ENCODE data around the gene OR13C9.
"Not testable (repeated sequence)": the region's sequence is repeated elsewhere in the genome, so short reads cannot be mapped to it uniquely, and the experiment has no call there.

OR13C9 gene

GRCh38 chr9:104598749-104599148, 19.3 kb downstream of the OR13C9 start:
- 83% methylated on average over 3 of the region's 3 CpGs for WGBS
- not testable (repeated sequence) for H3K27me3 ChIP-seq (ENCODE audit: insufficient read depth, low read length); H3K27ac ChIP-seq (ENCODE audit: low read depth, low read length); H3K9me3 ChIP-seq (ENCODE audit: insufficient read depth, low read depth, low read length); H3K36me3 ChIP-seq (ENCODE audit: insufficient read depth, low read length); H3K9ac ChIP-seq (ENCODE audit: low read depth, low read length); H3K4me1 ChIP-seq (ENCODE audit: insufficient read depth, low read length); H3K4me3 ChIP-seq (ENCODE audit: low read length)

GRCh38 chr9:104589626-104590025, 28.4 kb downstream of the OR13C9 start:
- H3K27me3 ChIP-seq (ENCODE audit: insufficient read depth, low read length), result no peaks in the 10 kb centered on the region
- no peaks in the 10 kb centered on the region for H3K36me3 ChIP-seq (ENCODE audit: insufficient read depth, low read length)
- H3K4me1 ChIP-seq (ENCODE audit: insufficient read depth, low read length), result no peaks in the 10 kb centered on the region
- H3K9ac ChIP-seq (ENCODE audit: low read depth, low read length), result no peak overlapping the region
- H3K9me3 ChIP-seq (ENCODE audit: insufficient read depth, low read depth, low read length), result 0 out of 2 replicates have a peak, but pooled peaks cover 12% of the 10 kb centered on the region
- H3K27ac ChIP-seq (ENCODE audit: low read depth, low read length), result no peak overlapping the region
- 27% methylated on average over 1 of the region's 1 CpG for WGBS
- no peak overlapping the region for H3K4me3 ChIP-seq (ENCODE audit: low read length)

GRCh38 chr9:104586496-104587180, 31.4 kb downstream of the OR13C9 start:
- H3K9me3 ChIP-seq (ENCODE audit: insufficient read depth, low read depth, low read length), result no peaks in the 10 kb centered on the region
- no peak overlapping the region for H3K9ac ChIP-seq (ENCODE audit: low read depth, low read length)
- no peak overlapping the region for H3K4me3 ChIP-seq (ENCODE audit: low read length)
- H3K27me3 ChIP-seq (ENCODE audit: insufficient read depth, low read length), result no peaks in the 10 kb centered on the region
- no peaks in the 10 kb centered on the region for H3K4me1 ChIP-seq (ENCODE audit: insufficient read depth, low read length)
- H3K36me3 ChIP-seq (ENCODE audit: insufficient read depth, low read length), result no peaks in the 10 kb centered on the region
- no peak overlapping the region for H3K27ac ChIP-seq (ENCODE audit: low read depth, low read length)
- WGBS, result 100% methylated on average over 1 of the region's 1 CpG

GRCh38 chr9:104580562-104580961, 37.4 kb downstream of the OR13C9 start:
- no CpG with 5 or more reads among the region's 1 CpG for WGBS
- Histone ChIP-seq H3K27ac (ENCODE audit: low read depth, low read length) (no peak overlapping the region), H3K9me3 (ENCODE audit: insufficient read depth, low read depth, low read length) (no peaks in the 10 kb centered on the region), H3K9ac (ENCODE audit: low read depth, low read length) (no peak overlapping the region), H3K36me3 (ENCODE audit: insufficient read depth, low read length) (no peaks in the 10 kb centered on the region), H3K27me3 (ENCODE audit: insufficient read depth, low read length) (no peaks in the 10 kb centered on the region), H3K4me1 (ENCODE audit: insufficient read depth, low read length) (no peaks in the 10 kb centered on the region), H3K4me3 (ENCODE audit: low read length) (no peak overlapping the region)

- no peak overlapping the region for H3K27ac ChIP-seq (ENCODE audit: low read depth, low read length)
- H3K9ac ChIP-seq (ENCODE audit: low read depth, low read length), result no peak overlapping the region
- no peak overlapping the region for H3K4me3 ChIP-seq (ENCODE audit: low read length)
- WGBS, result 89% methylated on average over 5 of the region's 5 CpGs
- no peaks in the 10 kb centered on the region for H3K27me3 ChIP-seq (ENCODE audit: insufficient read depth, low read length)
- H3K36me3 ChIP-seq (ENCODE audit: insufficient read depth, low read length), result no peaks in the 10 kb centered on the region
- no peaks in the 10 kb centered on the region for H3K9me3 ChIP-seq (ENCODE audit: insufficient read depth, low read depth, low read length)
- no peaks in the 10 kb centered on the region for H3K4me1 ChIP-seq (ENCODE audit: insufficient read depth, low read length)
Observed at GRCh38 chr9:104577263-104577662, 40.7 kb downstream of the OR13C9 start.

GRCh38 chr9:104575456-104575855, 42.5 kb downstream of the OR13C9 start:
- 77% methylated on average over 2 of the region's 2 CpGs for WGBS
- Histone ChIP-seq H3K27ac (ENCODE audit: low read depth, low read length) (no peak overlapping the region), H3K27me3 (ENCODE audit: insufficient read depth, low read length) (no peaks in the 10 kb centered on the region), H3K4me1 (ENCODE audit: insufficient read depth, low read length) (no peaks in the 10 kb centered on the region), H3K9ac (ENCODE audit: low read depth, low read length) (no peak overlapping the region), H3K9me3 (ENCODE audit: insufficient read depth, low read depth, low read length) (peaks cover 6% of the 10 kb centered on the region; the same call in 1 of the 2 replicates), H3K36me3 (ENCODE audit: insufficient read depth, low read length) (no peaks in the 10 kb centered on the region), H3K4me3 (ENCODE audit: low read length) (no peak overlapping the region)

- Histone ChIP-seq H3K36me3 (ENCODE audit: insufficient read depth, low read length) (no peaks in the 10 kb centered on the region), H3K27me3 (ENCODE audit: insufficient read depth, low read length) (no peaks in the 10 kb centered on the region), H3K27ac (ENCODE audit: low read depth, low read length) (no peak overlapping the region), H3K9ac (ENCODE audit: low read depth, low read length) (no peak overlapping the region), H3K4me1 (ENCODE audit: insufficient read depth, low read length) (no peaks in the 10 kb centered on the region), H3K4me3 (ENCODE audit: low read length) (no peak overlapping the region), H3K9me3 (ENCODE audit: insufficient read depth, low read depth, low read length) (peaks cover 6% of the 10 kb centered on the region; the same call in 1 of the 2 replicates)
- WGBS, result no CpG with 5 or more reads among the region's 1 CpG
Observed at GRCh38 chr9:104572612-104573011, 45.4 kb downstream of the OR13C9 start.

- WGBS, result 94% methylated on average over 4 of the region's 4 CpGs
- Histone ChIP-seq H3K9ac (ENCODE audit: low read depth, low read length) (no peak within 1 kb of the TSS), H3K4me1 (ENCODE audit: insufficient read depth, low read length) (no peaks in the 10 kb centered on the region), H3K9me3 (ENCODE audit: insufficient read depth, low read depth, low read length) (peaks cover 6% of the 10 kb centered on the region; the same call in 1 of the 2 replicates), H3K4me3 (ENCODE audit: low read length) (no peak within 1 kb of the TSS), H3K36me3 (ENCODE audit: insufficient read depth, low read length) (no peaks in the 10 kb centered on the region), H3K27me3 (ENCODE audit: insufficient read depth, low read length) (no peaks in the 10 kb centered on the region), H3K27ac (ENCODE audit: low read depth, low read length) (no peak within 1 kb of the TSS)
Observed at GRCh38 chr9:104568868-104569267, 49.1 kb downstream of the OR13C9 start, which contains the start of gene OR13C8. OR13C8 (plus strand) TSS chr9:104569168; CDS start chr9:104569168, 0 bp downstream.
